B cell (primary cell): ENCODE data around the gene SETDB2. TPM values are rescaled to one million over a fixed set of nuclear protein-coding genes. Genes with fewer than 3 reads are reported as not detected.

Source experiments
- ATAC-seq: fragments of 200-7000 bp; cut with Tn5 transposase; one replicate; pipeline ENCODE4 v1.10.0; 2021; ENCODE audit warnings: low read depth, mild to moderate bottlenecking, moderate number of reproducible peaks, moderate library complexity
- CTCF ChIA-PET: fragments of 350-600 bp; sonication (Branson Sonifier 250); formaldehyde crosslinking; loops from one replicate; lab custom pipeline; 2021; ENCODE audit warnings: antibody characterized with exemption, inconsistent platforms; lab: Charles Lee
- POLR2A ChIA-PET: fragments of 350-600 bp; sonication (Branson Sonifier 250); formaldehyde crosslinking; loops from one replicate; lab custom pipeline; 2021; ENCODE audit warnings: antibody characterized with exemption; lab: Charles Lee
- DNase-seq: peaks from one replicate; pipeline ENCODE4 v3.0.0; 2013
- H2AFZ ChIP-seq: 2 replicates; pipeline ENCODE4 v1.6.1; 2012; ENCODE audit warnings: mild to moderate bottlenecking, low read depth, low read length; ENCODE audit not compliant: insufficient read depth, poor library complexity, severe bottlenecking
- H3K27ac ChIP-seq, 2 donors: 1 replicate in 1 of 2; 2 replicates in 1 of 2; pipeline ENCODE4 v1.5.1; 2012 to 2013; ENCODE audit warnings: low read length in 2 of 2, mild to moderate bottlenecking in 2 of 2, moderate library complexity in 1 of 2
- H3K27me3 ChIP-seq, 4 experiments: fragments of 200-600 bp in 1 of 4; sonication (generic) in 1 of 4; replicated peaks in 1 of 4; 1 replicate in 2 of 4; 2 replicates in 2 of 4; pipeline versions ENCODE4 v1.6.1 to v1.7.0; 2013 to 2016; ENCODE audit warnings: low read length in 3 of 4, mild to moderate bottlenecking in 2 of 4, mixed read lengths in 1 of 4, moderate library complexity in 1 of 4; ENCODE audit not compliant: insufficient read depth in 4 of 4, control insufficient read depth in 3 of 4; ENCODE audit errors: control extremely low read depth in 1 of 4
- H3K36me3 ChIP-seq, 2 experiments: replicated peaks in 1 of 2; 1 replicate in 1 of 2; 2 replicates in 1 of 2; pipeline versions ENCODE4 v1.6.1 to v1.7.1; 2013; ENCODE audit warnings: low read length in 1 of 2; ENCODE audit not compliant: insufficient read depth in 2 of 2, control insufficient read depth in 1 of 2; ENCODE audit errors: control extremely low read depth in 1 of 2, extremely low read depth in 1 of 2
- H3K4me1 ChIP-seq, 2 donors: fragments of 200-600 bp in 1 of 2; sonication (generic) in 1 of 2; 1 replicate in 1 of 2; 2 replicates in 1 of 2; pipeline versions ENCODE4 v1.5.1 to v1.6.1; 2013 to 2017; ENCODE audit warnings: low read length in 2 of 2; ENCODE audit not compliant: control insufficient read depth in 2 of 2, insufficient read depth in 2 of 2
- H3K4me2 ChIP-seq: replicated peaks from 2 replicates; pipeline ENCODE3; 2012; ENCODE audit warnings: mild to moderate bottlenecking, low read depth, low read length; ENCODE audit not compliant: poor library complexity, severe bottlenecking
- H3K4me3 ChIP-seq, 5 experiments: fragments of 200-600 bp in 1 of 5; sonication (generic) in 1 of 5; 1 replicate in 3 of 5; 2 replicates in 2 of 5; pipeline versions ENCODE4 v1.5.1 to v1.7.0; 2011 to 2016; ENCODE audit warnings: low read length in 4 of 5, mild to moderate bottlenecking in 4 of 5, low read depth in 2 of 5, control low read depth in 1 of 5, moderate library complexity in 1 of 5; ENCODE audit not compliant: insufficient read depth in 1 of 5; ENCODE audit errors: control extremely low read depth in 1 of 5, extremely low read depth in 1 of 5
- H3K79me2 ChIP-seq: fragments of 200-600 bp; sonication (generic); one replicate; pipeline ENCODE4 v1.6.0; 2016; ENCODE audit warnings: low read length; ENCODE audit not compliant: control insufficient read depth, insufficient read depth
- H3K9ac ChIP-seq: fragments of 200-600 bp; sonication (generic); 2 replicates; pipeline ENCODE4 v1.6.1; 2017; ENCODE audit warnings: mild to moderate bottlenecking, low read length, moderate library complexity
- H3K9me3 ChIP-seq, 3 donors: one replicate each; pipeline versions ENCODE4 v1.6.1 to v1.7.1; 2013; ENCODE audit warnings: low read length in 2 of 3; ENCODE audit not compliant: control insufficient read depth in 2 of 3, insufficient read depth in 1 of 3; ENCODE audit errors: control extremely low read depth in 1 of 3
- H4K20me1 ChIP-seq: 2 replicates; pipeline ENCODE4 v1.6.0; 2012; ENCODE audit warnings: mild to moderate bottlenecking, low read length; ENCODE audit not compliant: insufficient read depth, control insufficient read depth, poor library complexity, severe bottlenecking
- H3K27ac Mint-ChIP-seq: one replicate; pipeline ENCODE4 v1.8.0; 2021; ENCODE audit warnings: mixed read lengths
- H3K27me3 Mint-ChIP-seq: one replicate; pipeline ENCODE4 v1.8.0; 2021; ENCODE audit warnings: mixed read lengths
- H3K4me1 Mint-ChIP-seq: one replicate; pipeline ENCODE4 v1.8.0; 2021; ENCODE audit warnings: mixed read lengths
- H3K4me3 Mint-ChIP-seq: one replicate; pipeline ENCODE4 v1.8.0; 2021; ENCODE audit warnings: mixed read lengths
- H3K9me3 Mint-ChIP-seq: one replicate; pipeline ENCODE4 v1.8.0; 2022; ENCODE audit warnings: mixed read lengths; ENCODE audit not compliant: insufficient read depth
- CTCF ChIP-seq: fragments of 200-600 bp; IDR thresholded peaks from one replicate; pipeline ENCODE4 v1.8.0; 2022; ENCODE audit warnings: antibody characterized with exemption, mild to moderate bottlenecking
- EZH2 ChIP-seq: IDR thresholded peaks from 2 replicates; pipeline ENCODE4 v1.6.1; 2012; ENCODE audit warnings: borderline replicate concordance, low read depth, mild to moderate bottlenecking, moderate library complexity, low read length; ENCODE audit not compliant: insufficient read depth, poor library complexity, severe bottlenecking
- WGBS: methylation state at CpG from one replicate; pipeline ENCODE4 v1.1.5; 2013; ENCODE audit warnings: missing lambda C conversion rate; ENCODE audit not compliant: insufficient coverage; 5-methylcytosine and 5-hydroxymethylcytosine counted together
- intact Hi-C: fragments of 100-400 bp; cut with micrococcal nuclease; formaldehyde crosslinking; loops from one replicate; pipeline ENCODE4 v1.10.0; 2022
- polyA plus RNA-seq: library from polyadenylated mRNA; depleted of rRNA; stranded (reverse); fragments of >200 nt; gene quantifications from 2 replicates; pipeline ENCODE4 v1.2.3, GENCODE V29; 2012
- total RNA-seq, 2 donors: library from RNA; stranded (reverse); fragments of 120-200 nt in 1 of 2; gene quantifications; 1 replicate in 1 of 2; 2 replicates in 1 of 2; pipeline versions ENCODE4 v1.2.3 to v1.2.4, GENCODE V29; 2013 to 2022

The SETDB2 gene
- total and polyA plus RNA-seq, 2 donors (not counting 1 experiment from before 2014, with no cell fraction given), result 12.0 to 38.2 TPM

GRCh38 chr13:49409008-49409407 lies 35.1 kb upstream of the SETDB2 start:
- Mint-ChIP-seq H3K4me3 (no peak overlapping the region), H3K27me3 (no peaks in the 10 kb centered on the region), H3K27ac (no peak overlapping the region), H3K9me3 (peaks cover 6% of the 10 kb centered on the region), H3K4me1 (no peaks in the 10 kb centered on the region)
- no peaks in the 10 kb centered on the region for H4K20me1 ChIP-seq
- DNase-seq (no peak), ATAC-seq (no peak)
- POLR2A ChIA-PET, result interaction anchor here (0.7 kb wide), 1 partner anchor 184 kb away, joined by 4 read pairs; no protein-coding TSS in a partner anchor
- 88% methylated on average over 1 of the region's 3 CpGs for WGBS
- CTCF ChIA-PET, result no interaction called here
- no peak overlapping the region for H3K4me2 ChIP-seq
- H3K4me1 ChIP-seq, result no peaks in the 10 kb centered on the region
- no peak overlapping the region for H3K4me3 ChIP-seq
- H2AFZ ChIP-seq, result no peak overlapping the region
- peaks cover 0 to 1% of the 10 kb centered on the region in 2 experiments for H3K36me3 ChIP-seq
- no peak overlapping the region for H3K9ac ChIP-seq
- no peaks in the 10 kb centered on the region for H3K27me3 ChIP-seq
- no peak for TF ChIP-seq EZH2
- no peak for TF ChIP-seq CTCF
- intact Hi-C loops, result loop anchor here (10.0 kb wide), 1 partner anchor 94 kb away; no protein-coding TSS in a partner anchor
- H3K27ac ChIP-seq, result no peak overlapping the region
- peaks cover 4 to 10% (median 6%) of the 10 kb centered on the region in 3 donors for H3K9me3 ChIP-seq
- no peaks in the 10 kb centered on the region for H3K79me2 ChIP-seq

GRCh38 chr13:49410006-49410405 lies 34.1 kb upstream of the SETDB2 start:
- H2AFZ ChIP-seq, result no peak overlapping the region
- H3K9me3 Mint-ChIP-seq, result peaks cover 6% of the 10 kb centered on the region
- H3K27me3 Mint-ChIP-seq, result no peaks in the 10 kb centered on the region
- H3K79me2 ChIP-seq, result no peaks in the 10 kb centered on the region
- no peak overlapping the region for H3K27ac Mint-ChIP-seq
- no peak overlapping the region for H3K9ac ChIP-seq
- H3K4me3 ChIP-seq, result no peak overlapping the region
- no peak overlapping the region for H3K4me2 ChIP-seq
- no peak overlapping the region for H3K4me3 Mint-ChIP-seq
- H3K4me1 ChIP-seq, result no peaks in the 10 kb centered on the region
- no peaks in the 10 kb centered on the region for H3K27me3 ChIP-seq
- H3K4me1 Mint-ChIP-seq, result no peaks in the 10 kb centered on the region
- no peak for ATAC-seq
- H3K36me3 ChIP-seq, result no peaks in the 10 kb centered on the region
- TF ChIP-seq CTCF (no peak), EZH2 (no peak)
- CTCF ChIA-PET, result no interaction called here
- POLR2A ChIA-PET, result no interaction called here
- no peaks in the 10 kb centered on the region for H4K20me1 ChIP-seq
- H3K27ac ChIP-seq, result no peak overlapping the region
- 100% methylated on average over 2 of the region's 4 CpGs for WGBS
- peaks cover 0 to 5% (median under 1%) of the 10 kb centered on the region in 3 donors for H3K9me3 ChIP-seq
- intact Hi-C loops, result no loop called here
- DNase-seq, result no peak
